IMR-90 (cell line): ENCODE data around the gene B4GALT1. TPM values are rescaled to one million over a fixed set of nuclear protein-coding genes. Genes with fewer than 3 reads are reported as not detected.

ENCODE experiments used
- ATAC-seq: fragments of 200-7000 bp; cut with Tn5 transposase; 2 replicates; pipeline ENCODE4 v1.9.1; 2020; ENCODE audit warnings: low read depth, mild to moderate bottlenecking, moderate library complexity
- BruUV-seq: library from RNA; stranded (reverse); fragments of 400-500 nt; replicated peaks from 2 replicates; lab custom pipeline; 2021; lab: Mats Ljungman, UMichigan
- CTCF ChIA-PET: fragments of 300-600 bp; formaldehyde crosslinking; extraction: SDS; loops from one replicate; lab custom pipeline; 2021; ENCODE audit warnings: antibody characterized with exemption; lab: Yijun Ruan, JAX
- POLR2A ChIA-PET: fragments of 300-600 bp; sonication (Branson Sonifier 250); formaldehyde crosslinking; loops from one replicate; lab custom pipeline; 2022; ENCODE audit warnings: antibody characterized with exemption; ENCODE audit not compliant: unreplicated experiment; lab: Charles Lee
- DNase-seq: peaks from one replicate; pipeline ENCODE4 v3.0.0; 2013
- H2AFZ ChIP-seq: replicated peaks from 2 replicates; pipeline ENCODE3; 2013; ENCODE audit warnings: low read length, mild to moderate bottlenecking; ENCODE audit not compliant: poor library complexity
- H2AK5ac ChIP-seq: 2 replicates; pipeline ENCODE4 v1.6.1; 2013; ENCODE audit warnings: low read depth, low read length, inconsistent platforms
- H2AK9ac ChIP-seq: replicated peaks from 2 replicates; pipeline ENCODE3; 2013; ENCODE audit warnings: mild to moderate bottlenecking, low read depth, low read length, moderate library complexity; ENCODE audit not compliant: poor library complexity
- H2BK120ac ChIP-seq: 2 replicates; pipeline ENCODE4 v1.6.1; 2013; ENCODE audit warnings: low read depth, low read length, inconsistent platforms
- H2BK15ac ChIP-seq: 3 replicates; pipeline ENCODE4 v1.6.1; 2013; ENCODE audit warnings: low read depth, low read length, inconsistent platforms
- H2BK20ac ChIP-seq: 2 replicates; pipeline ENCODE4 v1.6.1; 2013; ENCODE audit warnings: low read depth, mild to moderate bottlenecking, inconsistent platforms, low read length, moderate library complexity
- H2BK5ac ChIP-seq: 2 replicates; pipeline ENCODE4 v1.6.1; 2013; ENCODE audit warnings: mild to moderate bottlenecking, low read depth, low read length, inconsistent platforms; ENCODE audit not compliant: poor library complexity, severe bottlenecking
- H3K14ac ChIP-seq: replicated peaks from 2 replicates; pipeline ENCODE4 v1.6.1; 2013; ENCODE audit warnings: low read depth, low read length, inconsistent platforms
- H3K18ac ChIP-seq: 2 replicates; pipeline ENCODE4 v1.6.1; 2013; ENCODE audit warnings: low read depth, low read length, control low read depth
- H3K23ac ChIP-seq: 2 replicates; pipeline ENCODE4 v1.6.1; 2013; ENCODE audit warnings: low read depth, low read length, inconsistent platforms
- H3K27ac ChIP-seq: 2 replicates; pipeline ENCODE4 v1.5.1; 2013; ENCODE audit warnings: mild to moderate bottlenecking, control low read depth, low read length; ENCODE audit not compliant: insufficient read depth
- H3K27me3 ChIP-seq: 2 replicates; pipeline ENCODE4 v1.6.1; 2013; ENCODE audit warnings: low read length; ENCODE audit not compliant: control insufficient read depth, insufficient read depth
- H3K36me3 ChIP-seq: 2 replicates; pipeline ENCODE4 v1.6.1; 2013; ENCODE audit warnings: low read length, mixed read lengths; ENCODE audit not compliant: control insufficient read depth, insufficient read depth
- H3K4ac ChIP-seq: 2 replicates; pipeline ENCODE4 v1.6.1; 2013; ENCODE audit warnings: low read depth, low read length, inconsistent platforms
- H3K4me1 ChIP-seq: 2 replicates; pipeline ENCODE4 v1.6.1; 2013; ENCODE audit warnings: low read length, mixed read lengths; ENCODE audit not compliant: control insufficient read depth, insufficient read depth
- H3K4me2 ChIP-seq: 2 replicates; pipeline ENCODE4 v1.6.1; 2013; ENCODE audit warnings: low read depth, mild to moderate bottlenecking, control low read depth, low read length, moderate library complexity
- H3K4me3 ChIP-seq: 2 replicates; pipeline ENCODE4 v1.5.1; 2013; ENCODE audit warnings: low read depth, mild to moderate bottlenecking, control low read depth, low read length, moderate library complexity; ENCODE audit not compliant: insufficient read depth
- H3K56ac ChIP-seq: 2 replicates; pipeline ENCODE4 v1.6.1; 2013; ENCODE audit warnings: low read length, inconsistent platforms; ENCODE audit not compliant: insufficient read depth; ENCODE audit errors: extremely low read depth
- H3K79me1 ChIP-seq, 2 experiments: 2 replicates each; pipeline ENCODE4 v1.6.1; 2013; ENCODE audit warnings: low read length in 2 of 2, inconsistent platforms in 1 of 2, low read depth in 1 of 2
- H3K9ac ChIP-seq: 2 replicates; pipeline ENCODE4 v1.6.1; 2013; ENCODE audit warnings: low read depth, low read length, control low read depth
- H3K9me1 ChIP-seq: 2 replicates; pipeline ENCODE4 v1.6.1; 2013; ENCODE audit warnings: low read length, inconsistent platforms; ENCODE audit not compliant: insufficient read depth
- H3K9me3 ChIP-seq: 2 replicates; pipeline ENCODE4 v1.6.1; 2013; ENCODE audit warnings: low read length; ENCODE audit not compliant: control insufficient read depth, insufficient read depth
- H4K20me1 ChIP-seq: 2 replicates; pipeline ENCODE4 v1.6.1; 2013; ENCODE audit warnings: low read length, inconsistent platforms; ENCODE audit not compliant: insufficient read depth
- H4K5ac ChIP-seq: 2 replicates; pipeline ENCODE4 v1.6.1; 2013; ENCODE audit warnings: mild to moderate bottlenecking, low read depth, low read length, control low read depth
- H4K8ac ChIP-seq, 2 experiments: 2 replicates each; pipeline ENCODE4 v1.6.1; 2013; ENCODE audit warnings: low read depth in 2 of 2, low read length in 2 of 2, control low read depth in 1 of 2, inconsistent platforms in 1 of 2
- H4K91ac ChIP-seq: 2 replicates; pipeline ENCODE4 v1.6.1; 2013; ENCODE audit warnings: low read depth, low read length, inconsistent platforms; ENCODE audit not compliant: insufficient read depth
- CEBPB ChIP-seq: IDR thresholded peaks from 2 replicates; pipeline ENCODE4 v1.6.1; 2012; ENCODE audit warnings: low read depth, low read length, improper control_type of control experiment
- CTCF ChIP-seq: conservative IDR thresholded peaks from 2 replicates; pipeline ENCODE4 v1.5.1; 2012; ENCODE audit warnings: mild to moderate bottlenecking, low read depth, low read length, improper control_type of control experiment
- ELK1 ChIP-seq: fragments of 150-350 bp; IDR thresholded peaks from 2 replicates; pipeline ENCODE4 v1.6.1; 2016; ENCODE audit warnings: low read depth, mild to moderate bottlenecking, low read length, moderate library complexity, borderline replicate concordance
- FOS ChIP-seq: fragments of 150-350 bp; IDR thresholded peaks from 2 replicates; pipeline ENCODE4 v1.6.1; 2016; ENCODE audit warnings: low read depth, low read length
- MXI1 ChIP-seq: IDR thresholded peaks from 2 replicates; pipeline ENCODE4 v1.6.1; 2012; ENCODE audit warnings: low read depth, mild to moderate bottlenecking, low read length, moderate library complexity, borderline replicate concordance
- NFE2L2 ChIP-seq: fragments of 150-350 bp; IDR thresholded peaks from 2 replicates; pipeline ENCODE4 v1.6.1; 2016; ENCODE audit warnings: low read depth, mild to moderate bottlenecking, low read length
- POLR2A ChIP-seq: IDR thresholded peaks from 2 replicates; pipeline ENCODE4 v1.6.1; 2012; ENCODE audit warnings: mild to moderate bottlenecking, low read depth, low read length
- RAD21 ChIP-seq: IDR thresholded peaks from 2 replicates; pipeline ENCODE4 v1.6.1; 2012; ENCODE audit warnings: low read length, improper control_type of control experiment
- RFX5 ChIP-seq: IDR thresholded peaks from 2 replicates; pipeline ENCODE4 v1.8.0; 2012; ENCODE audit warnings: low read depth, mild to moderate bottlenecking, low read length, moderate library complexity
- WGBS, 2 experiments: methylation state at CpG; one replicate each; pipeline versions ENCODE4 v1.1.5 to v1.1.7; 2013; ENCODE audit warnings: missing lambda C conversion rate in 2 of 2; ENCODE audit not compliant: insufficient read length in 1 of 2; ENCODE audit errors: extremely low coverage in 2 of 2; 5-methylcytosine and 5-hydroxymethylcytosine counted together
- dilution Hi-C: fragments of 300-500 bp; cut with HindIII; formaldehyde crosslinking; loops from one replicate; pipeline ENCODE4 v1.14.3; 2018; ENCODE audit warnings: low sequenced_read_pairs; ENCODE audit not compliant: unreplicated experiment
- in situ Hi-C: fragments of 300-500 bp; cut with MboI; formaldehyde crosslinking; loops from 3 replicates; pipeline ENCODE4 v1.14.3; 2019; ENCODE audit warnings: low sequenced_read_pairs, inconsistent platforms, mixed read lengths
- intact Hi-C: fragments of 100-400 bp; cut with micrococcal nuclease; formaldehyde crosslinking; loops from 2 replicates; pipeline ENCODE4 v1.10.0; 2022
- polyA plus RNA-seq, 3 experiments: library from polyadenylated mRNA; depleted of rRNA; stranded (reverse); fragments of >200 nt; gene quantifications; 2 replicates each; pipeline ENCODE4 v1.2.3, GENCODE V29; 2012; ENCODE audit warnings: low replicate concordance in 1 of 3
- total RNA-seq: library from RNA; depleted of rRNA; stranded (reverse); fragments of >200 nt; gene quantifications from 2 replicates; pipeline ENCODE4 v1.2.3, GENCODE V29; 2012

B4GALT1 gene
- total and polyA plus RNA-seq, 2 of the 4 experiments (the other 2 are of a cell fraction) = 8.8 to 37.8 TPM

GRCh38 chr9:33112094-33112493 lies 55.0 kb downstream of the B4GALT1 start:
- Histone ChIP-seq H3K4me3 (no peak overlapping the region), H3K4me1 (peaks cover 6% of the 10 kb centered on the region), H2BK15ac (no peak overlapping the region), H2AK5ac (no peak overlapping the region; the same call in 1 of the 2 replicates), H3K36me3 (peaks cover 26% of the 10 kb centered on the region), H3K56ac (no peak overlapping the region), H3K27me3 (no peaks in the 10 kb centered on the region), H3K9me3 (no peaks in the 10 kb centered on the region), H2AFZ (no peak overlapping the region), H4K20me1 (no peaks in the 10 kb centered on the region; the same call in 1 of the 2 replicates), H4K8ac (no peak overlapping the region), H2AK9ac (no peak overlapping the region), H4K5ac (no peak overlapping the region), H4K91ac (no peak overlapping the region), H2BK120ac (no peak overlapping the region), H3K23ac (no peak overlapping the region), H3K9ac (no peak overlapping the region), H3K4me2 (no peak overlapping the region), H3K79me1 (peaks cover 25 to 56% of the 10 kb centered on the region in 2 experiments), H3K9me1 (peaks cover 25% of the 10 kb centered on the region), H2BK5ac (no peak overlapping the region), H3K4ac (peak overlapping the region; percentile 33; the same call in 1 of the 2 replicates), H3K18ac (no peak overlapping the region), H2BK20ac (no peak overlapping the region), H3K14ac (no peak overlapping the region), H3K27ac (no peak overlapping the region)
- DNase-seq (no peak), ATAC-seq (no peak)
- no TSS peak for BruUV-seq
- no CpG with 5 or more reads among the region's 4 CpGs for WGBS, 2 experiments
- dilution Hi-C loops (no loop called here), in situ Hi-C loops (no loop called here), intact Hi-C loops (no loop called here)
- no peak for TF ChIP-seq CEBPB
- no peak for TF ChIP-seq MXI1
- no peak for TF ChIP-seq ELK1
- TF ChIP-seq RAD21 = no peak
- TF ChIP-seq FOS = no peak
- no peak for TF ChIP-seq RFX5
- TF ChIP-seq POLR2A = no peak
- TF ChIP-seq CTCF = no peak
- no peak for TF ChIP-seq NFE2L2
- CTCF ChIA-PET = no interaction called here
- POLR2A ChIA-PET = no interaction called here
